ENCODE data around the gene RALGPS2.
A peak's percentile ranks its signal among the peaks of the same experiment; 100 is the strongest.
"Not testable (repeated sequence)": the region's sequence is repeated elsewhere in the genome, so short reads cannot be mapped to it uniquely, and the experiment has no call there.

The RALGPS2 gene

DNA sequence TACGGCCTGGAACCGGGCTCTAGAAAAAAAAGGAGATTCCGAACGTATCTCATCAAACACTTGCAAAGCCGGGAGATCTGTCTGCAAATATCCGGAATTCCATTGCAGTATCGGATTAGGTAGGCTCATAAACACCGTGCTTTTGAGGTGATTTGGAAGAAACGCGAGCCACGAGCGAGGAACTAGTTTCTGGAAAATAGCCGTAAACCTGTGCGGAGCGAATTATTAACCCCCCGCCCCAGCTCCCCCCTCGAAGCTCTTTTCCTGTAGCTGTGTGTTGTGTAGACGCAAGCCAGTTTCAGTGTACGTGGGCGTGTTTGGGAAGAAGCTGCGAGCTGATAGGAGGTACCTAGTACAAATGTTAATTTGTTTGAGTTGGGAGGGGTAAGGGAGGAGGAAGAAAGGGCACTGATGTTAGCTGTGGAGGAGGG lies 1.1 kb downstream of the RALGPS2 start:
- DNase-seq, result peak; percentile 64

DNA sequence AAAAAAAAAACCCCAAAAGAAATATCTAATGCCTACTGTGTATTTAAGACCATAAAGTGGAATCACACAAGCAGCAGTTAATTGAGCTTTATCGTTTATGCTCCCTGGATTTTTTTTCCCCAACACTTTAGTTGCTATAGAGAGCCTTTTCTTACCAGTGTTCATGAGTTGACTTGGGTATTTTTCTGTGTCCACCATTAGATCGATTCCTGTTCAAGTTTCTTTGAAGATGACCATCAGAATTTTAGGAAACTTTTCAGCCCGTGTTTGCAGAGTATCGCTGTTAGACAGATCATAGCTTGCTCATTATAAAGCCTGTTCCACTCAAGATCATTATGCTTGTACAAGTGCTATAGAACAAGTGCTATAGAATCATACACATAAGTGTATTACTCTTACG lies 1.5 kb downstream of the RALGPS2 start:
- DNase-seq, result no peak

DNA sequence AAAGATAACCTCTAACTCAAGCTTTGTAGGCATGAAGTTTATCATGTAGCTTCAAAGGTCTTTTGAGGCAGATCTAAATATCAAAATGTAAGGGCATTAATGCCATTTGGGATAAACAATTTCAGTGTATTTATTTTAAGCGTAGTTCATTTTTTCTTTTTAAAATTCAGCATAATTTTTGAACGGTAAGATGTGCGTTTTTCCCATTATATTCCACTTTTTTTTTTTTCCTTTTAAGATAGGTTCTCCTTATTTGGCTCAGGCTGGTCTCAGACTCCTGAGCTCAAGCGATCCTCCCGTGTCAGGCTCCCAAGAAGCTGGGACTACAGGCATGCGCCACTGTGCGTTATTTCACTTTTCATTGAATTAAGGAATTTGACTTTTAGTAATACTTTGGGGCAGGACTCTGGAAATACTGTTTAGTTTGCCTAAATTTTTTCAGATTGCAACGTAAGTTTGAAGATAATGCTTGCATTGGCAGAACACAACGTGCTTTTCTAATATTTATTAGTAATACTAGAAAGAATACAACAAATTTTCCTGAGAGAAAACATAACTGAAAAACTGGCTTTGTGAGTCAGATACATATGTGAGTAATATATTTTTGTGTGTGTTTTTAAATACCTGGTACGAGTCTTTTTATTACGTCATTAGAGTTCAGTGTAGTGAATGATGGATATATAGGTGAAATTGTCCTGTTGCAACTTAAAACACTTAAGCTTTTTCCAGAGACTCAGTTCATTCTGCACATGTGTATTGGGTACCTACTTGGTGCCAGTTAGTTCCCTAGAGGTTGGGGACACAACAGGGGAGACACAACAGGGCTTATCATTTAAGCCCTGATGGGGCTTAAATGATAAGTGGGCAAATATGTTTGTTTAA lies 2.2 kb downstream of the RALGPS2 start:
- no peak for DNase-seq

DNA sequence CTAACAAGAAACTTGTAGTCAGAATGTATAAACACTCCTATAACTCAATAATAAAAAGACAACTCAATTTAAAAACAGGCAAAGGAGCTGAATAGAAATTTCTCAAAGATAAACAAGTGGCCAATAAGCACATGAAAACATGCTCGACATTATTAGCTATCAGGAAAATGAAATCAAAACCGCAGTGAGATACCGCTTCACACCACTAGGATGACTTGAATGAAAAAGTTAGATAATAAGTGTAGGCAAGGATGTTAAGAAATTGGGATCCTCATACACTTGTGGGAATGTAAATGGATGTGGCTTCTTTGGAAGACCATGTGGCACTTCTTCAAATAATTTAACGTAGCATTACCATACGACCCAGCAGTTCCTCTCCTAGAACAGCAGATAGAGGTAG lies 8.9 kb downstream of the RALGPS2 start:
- no peak for DNase-seq

DNA sequence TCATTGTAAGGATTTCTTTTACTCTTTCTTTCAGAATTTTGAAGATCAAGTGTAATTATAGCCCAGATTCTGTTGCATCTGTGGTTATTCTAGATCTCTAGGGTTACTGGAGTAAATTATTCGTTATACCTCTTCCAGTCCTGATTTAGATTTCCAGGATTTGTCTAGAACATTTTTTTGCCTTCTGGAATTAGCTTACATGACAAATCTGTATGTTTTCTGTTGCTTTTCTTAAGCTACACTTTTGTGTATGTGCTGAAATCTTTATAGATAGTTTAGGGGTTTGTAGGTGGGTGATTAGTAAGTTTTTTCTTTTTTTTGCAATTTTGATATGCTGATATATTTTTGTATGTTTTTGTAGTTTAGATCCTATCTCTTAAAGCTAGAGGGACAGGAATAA lies 13.7 kb downstream of the RALGPS2 start:
- DNase-seq, result no peak

DNA sequence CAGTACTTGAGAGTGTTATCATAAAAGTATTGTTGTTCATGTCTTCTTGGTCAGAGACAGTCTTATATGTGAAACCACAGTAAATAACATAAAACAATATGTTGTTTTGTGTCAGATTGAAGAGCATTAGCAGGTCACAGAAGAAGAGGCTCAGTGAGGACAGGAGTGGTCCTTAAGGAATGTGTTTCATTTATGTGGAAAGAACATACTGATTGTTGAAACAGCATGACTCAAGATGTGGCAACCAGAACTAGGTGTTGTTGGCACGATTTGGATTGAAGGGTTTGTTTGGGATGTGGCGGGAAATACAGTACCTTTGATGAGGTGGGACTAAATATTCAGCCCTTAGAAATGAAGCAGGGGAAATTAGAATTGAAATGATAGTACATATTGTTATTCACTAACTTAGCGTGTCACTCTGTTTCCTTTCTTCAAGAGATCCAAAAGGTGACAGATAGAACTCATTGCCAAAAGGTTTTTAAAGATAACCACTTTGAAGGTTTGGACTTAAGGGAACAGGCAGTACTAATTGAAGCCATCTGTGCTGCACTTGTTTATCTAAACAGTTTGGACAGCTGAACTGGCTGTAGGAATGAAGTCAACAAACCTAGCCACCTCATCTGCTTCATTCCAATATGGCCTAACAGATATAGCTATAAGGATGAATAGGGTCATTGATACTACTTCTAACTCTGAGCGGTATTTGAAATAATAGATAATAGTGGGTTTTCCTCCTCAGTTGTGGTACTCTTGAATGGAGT lies 14.4 kb downstream of the RALGPS2 start:
- DNase-seq, result no peak

DNA sequence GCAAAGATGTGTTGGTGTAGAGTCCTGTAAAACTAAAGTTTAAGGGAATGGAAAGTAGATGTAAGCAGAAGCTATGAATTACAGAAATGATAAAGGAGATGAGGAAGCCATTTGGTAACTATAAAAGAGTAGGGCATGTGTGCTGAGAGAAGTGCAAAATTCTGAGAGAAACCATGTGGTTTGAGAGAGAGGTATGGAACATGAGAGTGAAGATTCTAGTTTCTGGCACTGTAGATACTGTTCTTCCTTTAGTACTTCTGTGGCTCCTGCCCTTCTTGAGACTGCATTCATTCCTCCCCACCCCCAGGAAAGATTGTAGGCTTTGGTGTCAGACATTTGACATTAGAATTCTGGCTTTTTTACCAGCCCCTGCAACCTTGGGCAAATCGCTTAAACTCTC lies 15.4 kb downstream of the RALGPS2 start:
- no peak for DNase-seq

DNA sequence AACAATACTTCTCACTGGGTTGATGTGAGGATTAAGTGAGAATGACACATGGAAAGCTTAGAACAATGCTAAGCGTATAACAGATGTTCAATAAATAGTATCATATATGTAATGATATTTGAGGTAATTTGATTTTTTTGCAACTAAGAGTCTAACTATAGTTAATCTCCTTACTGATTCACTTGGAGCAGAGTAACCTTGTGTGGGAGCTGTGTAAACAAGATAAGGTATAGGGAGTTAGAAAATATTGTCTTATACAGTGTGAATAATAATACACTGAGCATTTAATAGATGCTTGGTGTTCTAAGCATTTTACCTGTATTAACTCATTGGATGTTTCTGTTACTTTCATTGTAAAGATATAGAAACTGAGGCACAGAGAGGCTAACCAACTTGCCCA lies 15.9 kb downstream of the RALGPS2 start:
- no peak for DNase-seq

DNA sequence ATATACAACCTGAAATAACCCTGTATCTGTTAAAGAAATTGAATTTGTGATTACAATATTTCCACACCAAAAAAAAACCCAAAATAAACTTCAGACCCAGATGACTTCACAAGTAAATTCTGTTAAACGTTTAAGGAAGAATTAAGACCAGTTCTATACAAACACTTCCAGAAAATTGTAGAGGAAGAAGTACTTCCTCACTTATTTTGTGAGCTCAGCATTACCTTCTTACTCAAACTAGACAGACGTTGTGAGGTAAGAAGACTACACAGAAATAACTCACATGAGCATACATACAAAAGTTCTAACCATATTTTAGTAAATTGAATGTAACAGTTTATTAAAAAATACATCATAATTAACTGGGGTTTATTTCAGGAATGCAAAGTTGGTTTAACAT lies 18.8 kb downstream of the RALGPS2 start:
- no peak for DNase-seq

DNA sequence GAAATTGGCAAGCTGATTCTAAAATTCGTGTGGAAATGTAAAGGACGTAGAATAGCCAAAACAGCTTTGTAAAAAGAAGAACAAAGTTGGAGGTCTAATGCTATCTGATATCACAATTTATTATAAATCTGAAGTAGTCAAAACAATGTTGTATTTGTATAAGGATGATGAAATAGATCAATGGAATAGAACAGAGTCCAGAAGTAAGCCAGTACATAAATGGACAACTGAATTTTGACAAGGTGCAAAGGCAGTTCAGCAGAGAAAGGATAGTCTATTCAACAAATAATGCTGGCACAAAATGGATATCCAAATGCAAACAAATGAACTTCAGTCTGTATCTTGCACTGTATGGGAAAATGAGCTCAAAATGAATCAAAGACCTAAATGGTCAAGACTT lies 20.2 kb downstream of the RALGPS2 start:
- no peak for DNase-seq

DNA sequence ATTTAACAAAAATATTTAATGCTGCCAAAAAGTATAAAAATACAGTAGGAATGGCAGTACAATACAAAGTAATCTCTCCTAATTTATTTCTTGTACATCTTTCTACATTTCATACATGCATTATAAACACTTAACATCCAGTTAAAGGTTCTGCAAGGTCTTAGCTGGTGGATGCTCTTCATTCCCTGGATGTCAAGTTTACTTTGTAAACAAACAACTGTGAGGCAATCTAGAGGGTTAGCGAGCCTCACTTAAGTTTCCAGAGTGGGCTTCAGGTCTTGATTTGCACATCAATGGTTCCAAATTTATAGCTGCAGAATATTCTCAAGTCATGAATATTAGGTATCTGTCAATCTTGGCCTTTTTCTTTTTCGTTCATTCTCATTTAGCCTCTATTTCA lies 21.3 kb downstream of the RALGPS2 start:
- DNase-seq, result no peak

DNA sequence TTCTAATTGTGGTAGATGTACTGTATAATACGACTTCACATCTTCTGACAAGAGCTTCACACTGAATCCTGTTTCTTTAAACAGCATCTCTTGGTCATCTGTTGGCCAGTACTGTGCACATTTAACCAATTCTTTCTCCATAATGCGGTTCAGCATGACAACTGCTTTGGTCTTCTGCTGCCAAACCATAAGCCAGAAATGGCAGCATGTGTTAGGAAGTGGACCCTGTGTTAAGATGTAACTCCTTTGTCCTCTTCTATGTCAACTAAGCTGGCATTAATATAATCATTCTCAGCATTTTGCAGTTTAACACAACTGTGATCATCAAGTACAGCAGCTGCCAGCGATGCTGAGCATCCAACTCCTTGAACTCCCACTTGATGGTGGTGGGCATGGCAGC lies 22.3 kb downstream of the RALGPS2 start:
- DNase-seq, result not testable (repeated sequence)

DNA sequence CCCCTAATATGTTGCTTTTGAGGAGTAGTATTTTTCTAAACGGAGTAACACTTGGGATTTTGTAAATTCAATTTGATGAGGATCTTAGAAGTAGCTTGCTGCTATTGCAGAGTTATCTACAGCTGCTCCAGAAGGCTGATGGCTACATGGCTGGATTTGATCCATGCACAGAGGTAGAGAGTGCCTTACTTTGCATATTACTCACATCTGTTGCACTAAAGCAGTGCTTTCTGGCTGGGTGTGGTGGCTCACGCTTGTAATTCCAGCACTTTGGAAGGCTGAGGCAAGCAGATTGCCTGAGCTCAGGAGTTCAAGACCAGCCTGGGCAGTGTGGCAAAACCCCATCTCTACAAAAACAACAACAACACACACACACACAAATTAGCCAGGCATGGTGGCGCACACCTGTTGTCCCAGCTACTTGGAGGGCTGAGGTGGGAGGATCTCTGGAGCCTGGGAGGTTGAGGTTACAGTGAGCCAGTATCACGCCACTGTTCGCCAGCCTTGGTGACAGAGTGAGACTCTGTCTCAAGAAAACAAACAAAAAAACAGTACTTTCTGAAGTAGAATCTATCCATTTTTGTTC lies 24.6 kb downstream of the RALGPS2 start:
- no peak for DNase-seq

DNA sequence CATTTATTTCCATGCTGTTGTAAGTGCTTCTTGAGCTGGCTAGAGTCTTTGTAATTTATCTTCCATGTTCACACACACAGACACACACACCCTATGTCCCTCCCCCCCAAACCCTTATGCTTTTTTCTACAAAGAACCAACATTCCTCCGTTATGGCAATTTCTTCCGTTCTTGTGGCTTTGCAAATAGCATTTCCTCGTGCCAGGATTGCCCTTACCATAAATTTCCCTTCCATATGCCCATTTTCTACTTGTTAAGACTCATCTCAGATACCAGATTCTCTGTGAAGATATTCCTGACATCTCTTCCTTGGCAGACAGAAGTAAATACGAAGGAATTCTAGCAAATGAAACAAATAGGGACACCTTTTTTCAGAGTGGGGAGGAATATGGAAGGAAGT lies 26.0 kb downstream of the RALGPS2 start:
- DNase-seq, result no peak

DNA sequence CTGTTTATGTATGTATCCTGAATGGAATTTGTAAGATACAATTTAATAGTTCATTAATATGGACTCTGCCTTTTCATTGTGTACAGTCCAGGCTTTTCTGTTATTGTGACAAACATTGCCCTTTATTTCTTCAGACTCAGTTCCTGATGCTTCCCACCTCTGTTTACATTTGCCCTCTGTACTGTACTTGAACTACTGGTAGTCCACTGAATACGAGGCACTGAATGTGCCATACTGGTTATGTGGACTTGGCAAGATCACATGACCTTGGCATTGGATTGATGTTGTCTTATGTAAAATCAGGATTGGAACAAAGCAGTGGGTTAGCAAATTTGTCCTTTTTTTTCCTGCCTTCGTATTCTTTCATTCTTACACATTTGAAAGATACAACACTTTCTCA lies 27.8 kb downstream of the RALGPS2 start:
- no peak for DNase-seq

DNA sequence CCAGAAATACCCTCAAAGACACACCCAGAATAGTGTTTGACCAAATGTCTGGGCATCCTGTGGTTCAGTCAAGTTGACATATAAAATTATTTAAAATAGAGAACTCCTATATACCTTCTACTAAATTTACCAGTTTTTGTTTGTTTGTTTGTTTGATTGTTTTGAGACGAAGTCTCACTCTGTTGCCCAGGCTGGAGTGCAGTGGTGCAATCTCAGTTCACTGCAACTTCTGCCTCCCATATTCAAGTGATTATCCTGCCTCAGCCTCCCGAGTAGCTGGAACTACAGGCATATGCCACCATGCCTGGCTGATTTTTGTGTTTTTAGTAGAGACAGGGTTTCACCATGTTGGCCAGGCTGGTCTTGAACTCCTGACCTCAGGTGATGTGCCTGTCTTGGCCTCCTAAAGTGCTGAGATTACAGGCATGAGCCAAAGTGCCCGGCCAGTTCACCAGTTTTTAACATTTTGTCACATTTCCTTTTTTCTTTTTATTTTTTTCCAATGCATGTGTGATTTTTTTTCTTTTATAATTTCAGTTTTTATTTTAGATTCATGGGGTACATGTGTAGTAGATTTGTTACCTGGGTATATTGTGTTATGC lies 29.7 kb downstream of the RALGPS2 start:
- DNase-seq, result not testable (repeated sequence)

DNA sequence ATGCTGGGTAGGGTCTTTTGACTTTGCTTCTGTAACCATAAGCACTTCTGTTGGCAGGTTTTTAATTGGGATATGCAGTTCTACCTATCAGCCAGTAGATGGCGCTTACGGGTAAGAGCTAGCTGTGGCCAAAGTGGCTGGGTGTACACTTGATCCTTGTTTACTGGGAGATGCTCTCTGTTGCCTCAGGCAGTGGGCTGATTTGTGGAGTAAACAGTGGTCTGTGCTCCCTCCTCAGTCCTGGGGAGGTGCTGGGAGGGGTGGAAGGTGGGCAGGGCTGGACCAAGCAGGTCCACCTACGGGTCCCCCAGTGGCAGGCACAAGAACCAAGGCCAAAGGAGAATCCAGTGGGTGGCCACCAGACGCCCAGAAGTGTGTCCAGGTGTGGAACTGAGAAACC lies 43.4 kb downstream of the RALGPS2 start:
- DNase-seq, result peak; percentile 20

DNA sequence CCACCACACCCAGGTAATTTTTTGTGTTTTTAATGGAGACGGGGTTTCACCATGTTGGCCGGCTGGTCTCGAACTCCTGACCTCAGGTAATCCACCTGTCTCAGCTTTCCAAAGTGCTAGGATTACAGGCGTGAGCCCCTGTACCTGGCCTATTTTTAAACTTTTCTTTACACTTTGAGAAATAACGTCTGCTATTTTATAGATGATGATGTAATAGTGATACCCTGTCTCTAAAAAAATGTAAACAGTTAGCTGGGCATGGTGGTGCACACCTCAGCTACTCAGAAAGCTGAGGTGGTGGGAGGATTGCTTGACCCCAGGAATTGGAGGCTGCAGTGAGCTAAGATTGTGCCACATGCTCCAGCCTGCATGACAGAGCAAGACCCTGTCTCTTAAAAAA lies 47.9 kb downstream of the RALGPS2 start:
- no peak for DNase-seq

DNA sequence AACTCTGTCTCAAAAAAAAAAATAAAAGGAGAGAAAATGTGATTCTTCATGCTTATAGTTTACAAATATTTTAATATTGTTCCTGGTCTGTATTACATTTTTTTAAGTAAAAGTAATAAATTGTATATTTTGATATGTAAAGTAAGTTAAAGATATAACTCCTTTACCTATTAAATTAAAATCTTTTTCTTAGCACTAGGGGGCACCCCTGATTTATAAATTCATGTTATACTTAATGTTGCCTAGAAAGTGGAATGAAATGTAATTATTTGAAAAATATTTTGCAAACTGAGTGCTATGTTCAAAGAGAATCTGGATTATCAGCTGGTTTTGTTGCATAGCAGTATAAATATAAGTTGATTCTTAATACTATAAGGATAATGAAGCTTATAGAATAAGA lies 49.2 kb downstream of the RALGPS2 start:
- peak; percentile 10 for DNase-seq

DNA sequence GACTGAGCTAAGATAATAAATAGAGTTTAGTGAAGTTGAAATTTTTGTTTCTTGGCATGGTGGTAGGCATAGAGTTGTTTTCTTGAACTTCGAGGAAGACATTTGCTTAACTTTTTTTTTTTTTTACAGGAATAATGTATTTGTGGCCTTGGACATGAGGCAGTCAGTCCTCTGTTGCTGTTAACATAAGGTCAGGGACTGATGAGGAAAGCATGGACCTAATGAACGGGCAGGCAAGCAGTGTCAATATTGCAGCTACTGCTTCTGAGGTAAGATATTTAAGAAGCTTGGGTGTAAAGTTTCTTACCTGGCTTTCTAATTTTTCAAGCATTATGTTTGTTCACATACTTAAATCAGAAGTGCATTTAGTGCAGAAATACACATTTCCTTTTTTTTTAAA lies 51.5 kb downstream of the RALGPS2 start:
- no peak for DNase-seq

DNA sequence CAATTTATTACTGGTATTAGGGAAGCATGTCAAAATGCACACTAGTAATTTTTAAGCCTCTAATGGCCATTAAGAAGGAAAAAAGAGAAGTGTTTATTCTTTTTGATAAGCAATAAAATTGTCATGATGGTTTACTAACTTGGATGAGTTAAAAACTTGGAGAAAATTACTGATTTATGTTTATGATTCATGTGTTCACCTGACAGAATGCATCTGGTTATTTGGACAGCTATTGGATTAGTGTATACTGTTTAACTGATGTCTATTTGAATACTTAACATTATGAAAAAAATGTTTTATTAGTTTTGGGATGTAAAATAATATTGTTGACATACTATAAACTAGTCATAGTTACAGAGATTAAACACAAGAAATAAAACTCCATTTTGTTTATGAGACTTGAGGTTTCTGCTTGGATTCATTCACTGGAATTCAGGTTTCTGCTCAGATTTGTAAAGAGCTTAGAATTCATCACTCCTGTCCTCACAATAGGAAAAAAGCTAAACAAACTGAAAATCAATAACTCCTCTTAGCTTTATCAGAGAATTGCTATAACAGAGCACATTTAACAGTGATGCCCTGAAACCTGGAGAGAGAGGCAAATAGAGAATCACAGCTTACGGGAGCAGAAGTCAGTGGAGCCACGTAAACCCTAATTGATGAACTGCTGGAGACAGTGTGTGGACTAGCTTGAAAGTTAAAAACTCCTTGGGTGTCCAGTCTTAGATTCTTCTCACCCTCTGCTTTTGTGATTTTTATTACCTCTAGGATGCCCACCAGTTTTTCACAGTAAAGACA lies 56.7 kb downstream of the RALGPS2 start:
- no peak for DNase-seq

DNA sequence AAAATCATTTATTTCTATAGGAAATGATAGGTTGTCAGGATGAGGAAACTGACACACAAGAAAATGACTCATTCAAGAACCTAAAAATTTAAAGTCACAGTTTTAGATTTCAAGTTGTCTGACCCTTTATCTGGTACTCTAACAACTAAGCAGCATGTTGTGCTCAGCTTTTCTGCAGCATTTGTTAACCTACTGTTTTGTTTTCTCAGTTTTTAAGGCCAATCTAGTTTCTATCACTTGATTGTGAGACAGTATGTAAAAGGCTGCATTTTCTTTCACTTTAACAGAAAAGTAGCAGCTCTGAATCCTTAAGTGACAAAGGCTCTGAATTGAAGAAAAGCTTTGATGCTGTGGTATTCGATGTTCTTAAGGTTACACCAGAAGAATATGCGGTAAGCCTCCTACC lies 59.1 kb downstream of the RALGPS2 start:
- DNase-seq, result no peak

DNA sequence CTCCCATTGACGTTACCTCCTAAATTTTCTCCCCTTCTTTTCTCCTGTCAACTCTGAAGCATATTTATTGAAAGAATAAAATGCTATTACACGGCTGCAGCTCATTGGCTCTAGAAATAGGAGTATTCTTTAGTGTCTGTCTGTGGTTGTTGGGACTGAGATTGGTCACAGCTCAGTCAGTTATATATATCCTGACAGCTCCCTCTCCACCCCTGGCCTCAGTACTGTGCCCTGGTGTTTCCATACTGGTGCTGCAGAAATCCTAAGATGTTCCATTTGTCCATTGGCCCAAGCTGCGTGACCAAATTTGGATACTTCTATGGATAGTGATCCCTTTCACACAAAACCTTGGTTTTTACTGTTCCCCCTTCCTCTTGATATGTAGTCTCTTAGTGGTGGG lies 67.3 kb downstream of the RALGPS2 start:
- DNase-seq, result no peak

Data from NCI-H2171 (cell line).